Testis (tissue), 2 donors: ENCODE results near the gene PRKAR1B.

ENCODE experiments used
- POLR2A ChIP-seq: fragments of 450-650 bp; IDR thresholded peaks from one replicate; pipeline ENCODE4 v1.6.1; 2017; ENCODE audit warnings: antibody characterized with exemption, mild to moderate bottlenecking, moderate library complexity
- TF ChIP-seq, protein P1 (sequence below), 3 experiments: fragments of 450-650 bp in 2 of 3; fragments of 200-600 bp in 1 of 3; sonication (generic) in 1 of 3; IDR thresholded peaks; one replicate each; pipeline ENCODE4 v1.5.1; 2016 to 2019; ENCODE audit warnings: antibody characterized with exemption in 3 of 3, mild to moderate bottlenecking in 2 of 3, moderate library complexity in 1 of 3

DNA sequence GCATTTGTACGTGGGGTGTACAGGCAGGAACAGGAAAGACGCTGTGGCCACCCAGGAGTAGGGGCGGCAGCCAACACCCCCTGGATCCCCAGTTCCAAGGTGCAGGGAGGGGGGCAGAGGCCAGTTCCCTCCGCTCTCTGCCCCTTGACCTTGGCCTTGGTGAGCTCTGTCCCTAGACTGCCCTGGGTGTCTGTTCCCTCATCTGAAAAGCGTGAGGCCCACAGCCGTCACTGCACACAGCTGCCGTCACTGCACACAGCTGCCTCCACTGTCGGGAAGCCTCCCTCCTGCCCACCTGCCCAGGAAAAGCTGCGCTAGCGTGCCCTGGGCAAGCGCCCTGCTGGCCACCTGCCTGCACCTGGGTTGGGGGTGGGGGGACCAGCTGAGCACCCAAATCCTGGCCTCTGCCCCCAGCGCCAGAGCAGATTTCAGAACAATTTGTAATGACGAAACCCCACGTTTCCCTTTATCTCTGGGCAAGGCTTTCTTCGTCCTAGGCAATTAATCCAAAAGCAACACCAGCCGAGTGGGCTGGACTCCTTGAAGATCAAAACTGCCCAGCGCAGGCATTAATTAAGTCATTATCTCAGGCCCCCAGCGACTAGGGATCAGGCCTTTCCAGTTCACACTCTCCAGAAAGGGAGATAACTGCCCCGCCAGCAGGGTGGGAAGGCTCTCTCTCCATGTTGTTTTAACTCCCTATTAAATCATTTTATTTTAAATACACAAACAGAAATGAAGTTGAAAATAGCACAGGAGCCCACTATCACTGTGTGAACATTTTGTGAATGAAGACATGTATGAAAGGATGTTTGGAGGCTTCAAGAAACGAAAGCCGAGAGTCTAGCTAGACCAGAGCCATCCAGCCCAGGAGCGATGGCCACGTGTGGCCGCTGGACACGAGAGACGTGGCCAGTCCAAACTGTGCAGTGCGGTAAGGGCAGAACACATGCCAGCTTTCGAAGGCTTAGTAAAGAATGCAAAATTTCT, 203.4 kb downstream of the PRKAR1B start:
- TF ChIP-seq, protein P1, sequence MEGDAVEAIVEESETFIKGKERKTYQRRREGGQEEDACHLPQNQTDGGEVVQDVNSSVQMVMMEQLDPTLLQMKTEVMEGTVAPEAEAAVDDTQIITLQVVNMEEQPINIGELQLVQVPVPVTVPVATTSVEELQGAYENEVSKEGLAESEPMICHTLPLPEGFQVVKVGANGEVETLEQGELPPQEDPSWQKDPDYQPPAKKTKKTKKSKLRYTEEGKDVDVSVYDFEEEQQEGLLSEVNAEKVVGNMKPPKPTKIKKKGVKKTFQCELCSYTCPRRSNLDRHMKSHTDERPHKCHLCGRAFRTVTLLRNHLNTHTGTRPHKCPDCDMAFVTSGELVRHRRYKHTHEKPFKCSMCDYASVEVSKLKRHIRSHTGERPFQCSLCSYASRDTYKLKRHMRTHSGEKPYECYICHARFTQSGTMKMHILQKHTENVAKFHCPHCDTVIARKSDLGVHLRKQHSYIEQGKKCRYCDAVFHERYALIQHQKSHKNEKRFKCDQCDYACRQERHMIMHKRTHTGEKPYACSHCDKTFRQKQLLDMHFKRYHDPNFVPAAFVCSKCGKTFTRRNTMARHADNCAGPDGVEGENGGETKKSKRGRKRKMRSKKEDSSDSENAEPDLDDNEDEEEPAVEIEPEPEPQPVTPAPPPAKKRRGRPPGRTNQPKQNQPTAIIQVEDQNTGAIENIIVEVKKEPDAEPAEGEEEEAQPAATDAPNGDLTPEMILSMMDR (IDR thresholded peaks at IDR 0.05): no peak
- TF ChIP-seq POLR2A: no peak
